ENCODE results near the gene RRP9.
"Not testable (repeated sequence)": the region's sequence is repeated elsewhere in the genome, so short reads cannot be mapped to it uniquely, and the experiment has no call there.

- not testable (repeated sequence) for TF ChIP-seq POLR2AphosphoS5 (IDR thresholded peaks at IDR 0.05; ENCODE audit: borderline replicate concordance, low read depth, low read length); EZH2 (IDR thresholded peaks at IDR 0.05); FOXP2 (optimal IDR thresholded peaks at IDR 0.05; ENCODE audit: control extremely low read depth, extremely low read length, insufficient read depth)
Measured at GRCh38 chr3:51990501-51990971, 48.8 kb upstream of the RRP9 start.

Data from SK-N-MC (cell line).